Measurements from ENCODE around the gene TLK2. TPM values are rescaled to one million over a fixed set of nuclear protein-coding genes. Genes with fewer than 3 reads are reported as not detected.
"Not testable (repeated sequence)": the region's sequence is repeated elsewhere in the genome, so short reads cannot be mapped to it uniquely, and the experiment has no call there.

Gene TLK2
- total RNA-seq, 1 experiment from 2014 or later = 16.8 TPM

DNA sequence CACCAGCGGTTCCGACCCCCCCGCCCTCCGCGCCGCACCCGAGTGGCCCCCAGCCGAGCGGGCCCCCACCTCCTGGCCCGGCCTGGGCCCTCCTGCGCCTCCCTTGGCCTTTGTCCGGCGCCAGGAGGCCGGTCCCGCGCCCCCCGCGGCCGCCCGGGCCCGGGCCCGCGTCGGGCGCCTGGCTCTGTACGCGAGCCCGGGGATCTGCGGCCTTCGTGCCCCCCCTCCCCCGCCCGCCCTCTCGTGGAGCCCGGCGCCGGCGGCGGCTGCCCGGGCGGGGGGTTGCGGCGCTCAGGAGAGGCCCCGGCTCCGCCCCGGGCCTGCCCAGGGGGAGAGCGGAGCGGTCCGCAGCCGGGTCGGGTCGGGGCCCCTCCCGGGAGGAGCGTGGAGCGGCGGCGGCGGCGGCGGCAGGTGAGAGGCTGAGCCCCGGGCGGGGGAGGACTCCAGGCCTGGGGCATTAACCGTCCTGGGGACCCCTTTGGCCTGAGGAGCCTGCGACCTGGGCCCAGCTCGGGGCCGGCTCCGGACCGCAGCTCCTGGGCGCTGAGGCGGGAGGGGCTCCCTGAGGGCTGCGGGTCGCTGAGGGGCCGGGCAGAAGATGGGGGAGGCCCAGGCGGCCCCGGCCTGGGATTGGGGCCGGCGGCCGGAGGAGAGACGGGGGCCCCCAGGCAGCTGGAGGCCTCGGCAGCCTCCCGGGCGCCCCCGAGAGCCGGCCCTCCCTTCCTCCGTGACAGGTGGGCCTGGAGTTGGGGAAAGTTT is 434 bp downstream of the TLK2 start:
- DNase-seq (ENCODE audit: low read depth) = peak; percentile 45
- in situ Hi-C loops (cut with HindIII; ENCODE audit: low pct_unique_long_range_greater_than_20kb, low sequenced_read_pairs) = not testable (repeated sequence)

DNA sequence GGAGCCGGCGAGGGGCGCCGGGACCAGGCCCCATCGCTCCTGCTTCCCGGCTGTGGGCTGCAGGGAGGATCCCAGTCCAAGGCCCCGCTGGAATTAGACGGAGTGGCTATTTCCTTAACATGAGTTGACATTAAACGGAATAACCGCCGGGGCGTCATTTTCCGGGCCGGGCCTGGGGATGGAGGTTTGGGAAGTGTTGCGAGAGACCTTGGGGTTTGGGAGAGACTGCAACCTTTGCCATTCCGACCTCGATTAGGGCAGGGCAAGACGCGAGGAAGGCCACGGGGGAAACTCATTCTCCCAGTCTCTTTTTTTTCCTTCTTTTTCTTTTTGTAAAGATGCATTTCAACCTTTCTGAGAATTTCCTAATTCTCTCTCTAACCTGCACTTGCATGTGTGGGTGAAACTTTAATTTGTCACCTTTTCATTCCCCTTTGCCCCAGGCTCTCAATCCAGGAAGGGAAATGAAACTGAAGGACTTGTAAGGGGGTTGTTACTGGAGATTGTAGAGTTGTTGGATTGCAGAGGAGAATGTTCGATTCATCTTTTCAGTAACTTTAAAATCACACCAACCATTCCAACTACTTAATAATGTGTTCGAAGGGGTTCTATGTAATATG is 1.1 kb downstream of the TLK2 start:
- peak; percentile 47 for DNase-seq (ENCODE audit: low read depth)
- in situ Hi-C loops (cut with HindIII; ENCODE audit: low pct_unique_long_range_greater_than_20kb, low sequenced_read_pairs) = not testable (repeated sequence)

DNA sequence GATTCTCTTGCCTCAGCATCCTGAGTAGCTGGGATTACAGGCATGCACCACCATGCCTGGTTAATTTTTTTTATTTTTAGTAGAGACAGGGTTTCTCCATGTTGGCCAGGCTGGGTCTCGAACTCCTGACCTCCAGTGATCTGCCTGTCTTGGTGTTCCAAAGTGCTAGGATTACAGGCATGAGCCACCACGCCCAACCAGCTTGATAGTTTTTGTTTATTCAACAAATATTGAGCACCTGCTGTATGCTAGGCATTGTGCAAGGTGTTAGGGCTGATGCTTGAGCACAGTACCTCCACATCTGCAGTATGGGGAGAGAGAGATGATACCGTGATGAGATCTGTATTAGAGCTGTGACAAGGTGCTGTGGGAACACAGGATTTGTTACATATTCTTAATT is 3.9 kb downstream of the TLK2 start:
- in situ Hi-C loops (cut with HindIII; ENCODE audit: low pct_unique_long_range_greater_than_20kb, low sequenced_read_pairs) = not testable (repeated sequence)

DNA sequence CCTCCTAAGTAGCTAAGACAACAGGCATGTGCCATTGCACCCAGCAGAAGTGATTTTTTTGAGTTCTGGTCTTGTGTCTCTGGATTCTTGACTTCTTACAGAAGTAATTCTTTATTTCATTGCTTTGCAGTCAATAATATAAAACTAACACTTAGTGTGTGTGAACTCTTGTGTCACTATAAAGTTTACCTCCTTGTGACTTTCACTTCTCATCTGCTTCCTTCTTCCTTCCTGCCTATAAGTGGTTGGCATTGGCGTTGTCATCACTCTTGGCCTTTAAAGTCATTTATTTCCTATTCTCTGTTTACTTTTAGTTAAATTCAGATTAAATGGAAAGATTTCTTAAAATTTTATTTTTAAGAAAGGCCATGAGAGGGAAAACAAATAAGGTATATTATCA is 12.4 kb downstream of the TLK2 start:
- DNase-seq (ENCODE audit: low read depth); in situ Hi-C loops (cut with HindIII; ENCODE audit: low pct_unique_long_range_greater_than_20kb, low sequenced_read_pairs): not testable (repeated sequence)

More for the DNA sequence above, 3.9 kb downstream of the TLK2 start:
- DNase-seq (ENCODE audit: low read depth) = not testable (repeated sequence)

DNA sequence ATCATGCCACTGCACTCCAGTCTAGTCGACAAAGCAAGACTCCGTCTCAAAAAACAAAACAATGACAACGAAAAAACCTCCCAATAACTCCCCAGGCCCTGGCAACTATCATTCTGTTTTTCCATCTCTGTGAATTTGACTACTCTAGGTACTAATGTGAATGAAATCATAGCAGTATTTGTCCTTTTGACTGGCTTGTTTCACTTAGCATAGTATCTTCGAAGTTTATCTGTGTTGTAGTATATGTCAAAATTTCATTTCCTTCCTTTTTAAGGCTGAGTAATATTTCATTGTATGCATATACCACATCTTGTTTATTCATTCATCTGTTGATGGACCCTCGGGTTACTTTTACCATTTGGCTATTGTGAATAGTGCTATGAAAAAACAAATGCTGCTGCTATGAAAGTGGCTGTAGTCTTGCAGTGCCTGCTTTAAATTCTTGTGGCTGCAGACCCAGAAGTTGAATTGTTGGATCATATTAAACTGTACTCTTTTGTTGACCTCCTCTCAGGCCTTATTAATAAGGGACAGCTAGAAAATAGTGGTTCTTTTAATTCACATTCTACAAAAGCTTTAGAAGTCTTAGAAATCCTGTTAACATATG is 14.5 kb downstream of the TLK2 start:
- in situ Hi-C loops (cut with HindIII; ENCODE audit: low pct_unique_long_range_greater_than_20kb, low sequenced_read_pairs); DNase-seq (ENCODE audit: low read depth): not testable (repeated sequence)

DNA sequence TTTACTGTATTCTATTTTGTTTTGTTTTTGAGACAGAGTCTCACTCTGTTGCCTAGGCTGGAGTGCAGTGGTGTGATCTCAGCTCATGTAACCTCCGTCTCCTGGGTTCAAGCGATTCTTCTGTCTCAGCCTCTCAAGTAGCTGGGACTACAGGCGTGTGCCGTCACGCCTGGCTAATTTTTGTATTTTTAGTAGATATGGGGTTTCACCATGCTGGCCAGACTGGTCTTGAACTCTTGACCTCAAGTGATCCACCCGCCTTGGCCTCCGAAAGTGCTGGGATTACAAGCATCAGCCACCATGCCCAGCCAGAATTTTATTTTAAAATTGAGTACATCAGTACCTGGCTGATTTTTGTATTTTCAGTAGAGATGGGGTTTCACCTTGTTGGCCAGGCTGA is 15.4 kb downstream of the TLK2 start:
- DNase-seq (ENCODE audit: low read depth); in situ Hi-C loops (cut with HindIII; ENCODE audit: low pct_unique_long_range_greater_than_20kb, low sequenced_read_pairs): not testable (repeated sequence)

DNA sequence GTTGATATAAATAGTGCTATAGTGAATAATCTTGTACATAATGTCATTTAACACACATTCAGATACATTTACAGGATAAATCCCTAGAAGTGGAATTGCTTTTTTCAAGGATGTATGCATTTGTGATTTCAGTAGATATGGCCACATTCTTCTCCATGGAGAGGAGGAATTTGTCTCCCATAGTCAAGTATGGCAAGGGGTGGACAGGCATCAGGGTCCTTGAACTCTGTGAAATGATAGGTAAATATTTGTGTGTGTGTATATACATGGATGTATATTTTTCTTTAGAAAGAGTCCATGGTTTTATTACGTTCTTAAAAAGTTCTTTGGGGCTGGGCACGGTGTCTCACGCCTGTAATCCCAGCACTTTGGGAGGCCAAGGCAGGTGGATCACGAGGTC is 17.7 kb downstream of the TLK2 start:
- in situ Hi-C loops (cut with HindIII; ENCODE audit: low pct_unique_long_range_greater_than_20kb, low sequenced_read_pairs); DNase-seq (ENCODE audit: low read depth): not testable (repeated sequence)

DNA sequence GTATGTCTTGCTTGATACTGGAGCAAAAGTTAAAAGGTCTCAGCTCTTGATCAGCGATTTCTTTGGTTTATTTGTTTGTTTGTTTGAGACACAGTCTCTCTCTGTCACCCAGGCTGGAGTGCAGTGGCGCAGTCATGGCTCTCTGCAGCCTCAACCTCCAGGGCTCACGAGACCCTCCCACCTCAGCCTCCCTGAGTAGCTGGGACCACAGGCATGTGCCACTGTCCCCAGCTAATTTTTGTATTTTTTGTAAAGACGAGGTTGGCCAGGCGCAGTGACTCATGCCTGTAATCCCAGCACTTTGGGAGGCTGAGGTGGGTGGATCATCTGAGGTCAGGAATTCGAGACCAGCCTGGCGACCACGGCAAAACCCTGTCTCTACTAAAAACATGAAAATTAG is 20.2 kb downstream of the TLK2 start:
- DNase-seq (ENCODE audit: low read depth); in situ Hi-C loops (cut with HindIII; ENCODE audit: low pct_unique_long_range_greater_than_20kb, low sequenced_read_pairs): not testable (repeated sequence)

DNA sequence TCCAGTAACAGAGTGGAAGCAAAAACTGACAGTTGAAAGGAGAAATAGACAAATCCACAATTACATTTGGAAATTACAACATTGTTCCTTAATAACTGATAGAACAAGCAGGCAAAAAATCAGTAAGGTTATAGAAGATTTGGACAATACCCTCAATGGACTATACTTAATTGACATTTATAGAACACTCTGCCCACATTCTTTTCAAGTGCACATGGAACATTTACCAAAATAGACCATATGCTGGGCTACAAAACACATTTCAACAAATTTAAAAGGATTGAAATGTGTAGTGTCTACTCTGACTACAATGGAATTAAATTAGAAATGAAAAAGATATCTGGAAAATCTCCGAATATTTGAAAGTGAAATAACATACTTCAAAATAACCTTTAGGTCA is 21.8 kb downstream of the TLK2 start:
- DNase-seq (ENCODE audit: low read depth); in situ Hi-C loops (cut with HindIII; ENCODE audit: low pct_unique_long_range_greater_than_20kb, low sequenced_read_pairs): not testable (repeated sequence)

DNA sequence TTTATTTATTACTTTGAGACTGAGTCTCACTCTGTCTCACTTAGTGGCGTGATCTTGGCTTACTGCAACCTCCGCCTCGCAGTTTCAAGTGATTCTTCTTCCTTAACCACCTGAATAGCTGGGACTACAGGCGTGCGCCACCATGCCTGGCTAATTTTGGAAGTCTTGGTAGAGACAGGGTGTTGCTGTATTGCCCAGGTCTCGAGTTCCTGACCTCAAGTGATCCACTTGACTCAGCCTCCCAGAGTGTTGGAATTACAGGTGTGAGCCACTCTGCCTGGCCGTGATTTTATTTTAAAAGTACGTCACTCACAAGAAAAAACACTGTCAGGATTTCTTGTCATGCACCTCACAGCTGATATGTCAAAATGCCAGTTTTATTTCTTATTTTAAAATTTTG is 26.2 kb downstream of the TLK2 start:
- in situ Hi-C loops (cut with HindIII; ENCODE audit: low pct_unique_long_range_greater_than_20kb, low sequenced_read_pairs) = not testable (repeated sequence)

DNA sequence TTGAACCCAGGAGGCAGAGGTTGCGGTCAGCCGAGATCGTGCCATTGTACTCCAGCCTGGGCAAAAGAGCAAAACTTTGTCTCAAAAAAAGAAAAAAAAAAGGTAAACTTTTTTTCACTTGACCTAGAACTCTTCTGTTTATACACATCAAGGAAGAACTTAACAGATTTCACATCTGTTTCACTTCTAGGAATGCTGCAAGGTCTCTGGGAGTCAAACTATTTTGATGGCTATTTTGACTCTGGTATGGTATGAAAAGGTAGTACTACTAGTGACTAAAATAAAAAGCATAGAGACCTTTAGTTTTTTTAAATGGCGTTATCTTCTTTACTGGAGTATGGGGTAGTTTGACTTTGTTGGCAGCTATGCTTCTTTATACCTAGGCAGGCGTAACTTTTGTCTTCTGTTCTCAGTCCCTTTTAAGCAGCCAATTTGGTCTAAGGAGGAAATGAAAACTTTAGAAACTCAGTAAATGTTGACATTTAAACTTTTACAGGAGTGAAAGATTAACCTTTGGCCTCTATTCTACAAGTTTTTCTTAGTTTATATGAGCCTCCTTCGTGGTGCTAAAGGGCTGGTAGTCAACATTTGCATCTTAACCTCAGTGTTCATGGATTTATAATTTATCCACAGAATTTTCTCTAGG is 28.7 kb downstream of the TLK2 start:
- in situ Hi-C loops (cut with HindIII; ENCODE audit: low pct_unique_long_range_greater_than_20kb, low sequenced_read_pairs) = not testable (repeated sequence)
- DNase-seq (ENCODE audit: low read depth) = peak; percentile 7

More for the DNA sequence above, 26.2 kb downstream of the TLK2 start:
- not testable (repeated sequence) for DNase-seq (ENCODE audit: low read depth)

DNA sequence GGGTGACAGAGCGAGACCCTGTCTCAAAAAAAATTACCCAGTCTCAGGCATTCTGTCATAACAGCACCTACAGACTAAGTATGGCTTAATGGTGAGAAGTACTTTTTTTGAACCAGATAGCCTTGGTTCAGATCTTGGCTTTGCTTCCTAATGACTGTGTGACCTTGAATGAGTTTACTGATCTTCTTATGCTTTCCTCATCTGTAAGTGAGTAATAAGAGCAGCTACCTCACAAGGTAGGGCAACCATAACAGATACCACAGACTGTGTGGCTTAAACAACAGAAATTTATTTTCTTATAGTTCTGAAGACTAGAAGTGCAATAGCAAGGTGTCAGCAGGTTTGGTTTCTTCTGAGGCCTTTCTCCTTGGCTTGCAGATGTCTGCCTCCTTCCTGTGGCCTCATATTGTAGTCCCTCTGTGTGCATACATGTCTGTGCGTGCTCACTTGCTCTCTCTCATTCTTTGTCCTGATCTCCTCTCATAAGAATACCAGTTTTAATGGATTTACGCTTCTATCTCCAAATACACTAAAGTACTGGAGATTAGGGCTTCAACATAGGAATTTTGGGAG is 31.7 kb downstream of the TLK2 start:
- DNase-seq (ENCODE audit: low read depth); in situ Hi-C loops (cut with HindIII; ENCODE audit: low pct_unique_long_range_greater_than_20kb, low sequenced_read_pairs): not testable (repeated sequence)

DNA sequence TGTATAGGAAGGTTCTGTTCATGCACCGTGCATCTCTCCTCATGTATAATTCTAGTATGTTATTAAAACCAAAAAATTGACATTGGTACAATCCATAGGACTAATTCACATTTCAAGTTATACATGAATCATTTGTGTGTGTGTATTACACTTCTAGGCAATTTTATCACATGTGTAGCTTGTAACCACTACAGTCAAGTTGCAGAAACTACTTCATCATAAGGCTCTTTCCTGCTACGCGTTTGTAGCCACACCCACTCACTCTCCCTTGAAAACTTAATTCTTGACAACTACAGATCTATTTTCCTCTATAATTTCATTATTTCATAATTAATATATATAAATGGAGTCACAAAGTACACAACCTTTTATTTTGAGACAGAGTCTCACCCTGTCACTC is 32.4 kb downstream of the TLK2 start:
- in situ Hi-C loops (cut with HindIII; ENCODE audit: low pct_unique_long_range_greater_than_20kb, low sequenced_read_pairs); DNase-seq (ENCODE audit: low read depth): not testable (repeated sequence)

DNA sequence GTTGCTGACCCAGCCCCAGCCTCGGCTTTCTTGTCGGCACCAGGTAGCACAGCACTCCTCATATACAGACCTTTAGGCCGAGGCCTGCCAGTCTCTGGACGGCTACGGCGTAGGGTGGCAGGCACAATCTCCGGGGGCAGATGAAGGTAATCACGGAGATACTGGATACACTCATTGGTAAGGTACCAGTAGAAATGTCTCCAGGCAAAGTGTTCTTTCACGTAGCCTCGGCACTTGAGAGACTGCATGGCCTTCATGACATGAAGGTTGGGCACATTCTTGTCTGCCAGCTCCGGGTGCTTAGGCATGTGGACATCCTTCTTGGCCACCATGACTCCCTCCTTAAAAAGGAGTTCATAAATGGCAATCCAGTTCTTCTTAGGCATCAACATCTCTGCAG is 37.8 kb downstream of the TLK2 start:
- DNase-seq (ENCODE audit: low read depth); in situ Hi-C loops (cut with HindIII; ENCODE audit: low pct_unique_long_range_greater_than_20kb, low sequenced_read_pairs): not testable (repeated sequence)

DNA sequence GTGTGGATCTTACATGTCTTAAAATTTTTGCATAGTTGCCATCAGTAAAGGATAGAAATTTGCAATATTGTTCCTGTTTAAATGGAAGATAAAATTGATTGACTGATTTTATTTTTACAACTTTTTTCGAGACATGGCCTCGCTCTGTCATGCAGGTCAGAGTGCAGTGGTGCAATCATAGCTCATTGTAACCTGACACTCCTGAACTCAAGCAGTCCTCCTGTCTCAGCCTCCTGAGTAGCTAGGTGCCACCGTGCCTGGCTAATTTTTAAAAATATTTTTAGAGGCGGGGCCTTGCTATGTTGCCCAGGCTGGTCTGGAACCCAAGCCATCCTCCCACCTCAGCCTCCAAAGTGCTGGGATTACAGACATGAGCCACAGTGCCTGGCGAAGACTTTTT is 42.7 kb downstream of the TLK2 start:
- in situ Hi-C loops (cut with HindIII; ENCODE audit: low pct_unique_long_range_greater_than_20kb, low sequenced_read_pairs) = not testable (repeated sequence)
- DNase-seq (ENCODE audit: low read depth) = peak; percentile 6

DNA sequence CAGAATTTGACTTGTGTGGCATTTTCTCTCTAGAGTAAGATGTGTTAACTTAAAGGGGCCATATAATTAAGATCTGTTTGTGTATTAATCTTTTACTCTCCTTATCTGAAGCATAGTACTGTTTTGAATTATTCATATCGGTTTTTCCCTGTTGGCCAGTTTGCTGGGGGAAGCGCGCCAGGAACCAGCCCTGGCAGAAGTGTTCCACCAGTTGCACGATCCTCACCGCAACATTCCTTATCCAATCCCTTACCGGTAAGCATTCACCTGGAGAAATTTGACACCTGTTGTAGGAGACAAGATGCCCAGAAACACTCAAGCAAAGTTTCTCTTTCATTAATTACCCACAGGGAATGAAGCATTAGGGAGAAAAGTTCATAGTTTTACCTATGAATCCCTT is 45.5 kb downstream of the TLK2 start:
- in situ Hi-C loops (cut with HindIII; ENCODE audit: low pct_unique_long_range_greater_than_20kb, low sequenced_read_pairs); DNase-seq (ENCODE audit: low read depth): not testable (repeated sequence)

DNA sequence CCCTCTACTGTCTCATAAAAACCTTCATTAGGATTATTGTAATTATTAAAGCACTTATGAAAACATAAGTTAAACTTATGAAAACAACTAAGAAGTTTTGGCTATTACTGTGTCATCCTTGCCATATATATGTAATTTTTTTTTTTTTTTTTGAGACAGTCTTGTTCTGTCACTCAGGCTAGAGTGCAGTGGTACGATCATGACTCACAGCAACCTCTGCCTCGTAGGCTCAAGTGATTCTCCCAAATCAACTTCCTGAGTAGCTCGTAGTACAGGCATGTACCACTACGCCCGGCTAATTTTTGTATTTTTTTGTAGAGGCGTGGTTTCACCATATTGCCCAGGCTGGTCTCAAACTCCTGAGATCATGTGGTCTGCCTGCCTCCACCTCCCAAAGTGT is 46.7 kb downstream of the TLK2 start:
- in situ Hi-C loops (cut with HindIII; ENCODE audit: low pct_unique_long_range_greater_than_20kb, low sequenced_read_pairs); DNase-seq (ENCODE audit: low read depth): not testable (repeated sequence)

DNA sequence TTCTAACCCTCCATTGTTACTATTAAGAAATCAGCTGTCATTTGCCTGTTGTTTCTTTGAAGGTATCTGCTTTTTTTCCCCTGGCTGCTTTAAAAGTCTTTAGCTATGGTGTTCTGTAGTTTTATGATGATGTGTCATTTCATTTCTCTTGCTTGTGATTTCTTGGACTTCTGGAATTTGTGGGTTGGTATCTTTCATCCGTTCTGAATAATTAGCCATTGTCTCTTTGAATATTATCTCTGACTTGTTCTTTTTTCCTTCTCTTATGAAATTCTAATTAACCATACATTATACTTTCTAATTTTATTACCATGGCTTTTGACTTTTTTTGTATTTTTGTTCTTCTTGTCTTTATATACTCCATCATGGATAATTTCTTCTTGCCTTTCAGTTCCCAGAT is 52.3 kb downstream of the TLK2 start:
- in situ Hi-C loops (cut with HindIII; ENCODE audit: low pct_unique_long_range_greater_than_20kb, low sequenced_read_pairs); DNase-seq (ENCODE audit: low read depth): not testable (repeated sequence)
